ENCODE results near the gene RBM15B.

DNA sequence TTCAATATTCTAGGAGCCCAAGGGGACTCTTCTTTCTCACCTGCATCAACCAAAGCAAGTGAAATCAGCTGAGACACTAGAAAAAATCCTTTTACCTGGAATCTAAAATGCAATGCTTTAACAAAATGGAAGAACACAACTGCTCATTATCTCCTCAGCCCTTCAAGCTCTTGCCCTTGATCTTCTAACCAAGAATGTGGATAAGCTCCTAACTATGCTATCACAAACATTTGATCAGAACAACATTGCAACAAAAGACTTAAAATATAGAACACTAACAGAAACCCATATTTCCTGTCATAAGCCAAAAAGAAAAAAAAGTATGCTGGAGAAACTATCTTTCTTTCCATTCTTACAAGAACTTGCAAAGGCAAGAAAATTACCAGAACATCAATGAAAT is 12.6 kb downstream of the RBM15B start:
- TF ChIP-seq CTCF (IDR thresholded peaks at IDR 0.05) (no peak), RAD21 (conservative IDR thresholded peaks at IDR 0.05 in 1 of 2, IDR thresholded peaks at IDR 0.05 in 1 of 2) (no peak), MAX (IDR thresholded peaks at IDR 0.05) (no peak), POLR2A (IDR thresholded peaks at IDR 0.05; ENCODE audit: low read length) (no peak), JUN (IDR thresholded peaks at IDR 0.05) (no peak), E2F6 (IDR thresholded peaks at IDR 0.05; ENCODE audit: borderline replicate concordance, low read depth) (no peak)

All from A549 (cell line).